ENCODE data around the gene GZMM. TPM values are rescaled to one million over a fixed set of nuclear protein-coding genes. Genes with fewer than 3 reads are reported as not detected.

GZMM gene
- total and polyA plus RNA-seq, 2 experiments from 2014 or later, result not detected

- Histone ChIP-seq H3K4me2 (ENCODE audit: unreplicated experiment) (peak overlapping the region; percentile 97), H3K9me3 (ENCODE audit: low read depth) (no peaks in the 10 kb centered on the region), H3K27me3 (replicated peaks; ENCODE audit: insufficient read depth) (no peaks in the 10 kb centered on the region), H3K4me1 (ENCODE audit: insufficient read depth) (peaks cover 7% of the 10 kb centered on the region), H3K27ac (peak overlapping the region; percentile 79), H2AFZ (peak overlapping the region; percentile 55), H3K4me3 (peak overlapping the region; percentile 79), H3K9ac (peak overlapping the region; percentile 90), H3K36me3 (ENCODE audit: low read depth) (no peaks in the 10 kb centered on the region; the same call in 1 of the 2 replicates), H3F3A (ENCODE audit: insufficient read depth) (no peaks in the 10 kb centered on the region), H3K79me2 (ENCODE audit: insufficient read depth) (peaks cover 46% of the 10 kb centered on the region), H3K9me2 (ENCODE audit: insufficient read depth) (no peaks in the 10 kb centered on the region), H4K20me1 (ENCODE audit: insufficient read depth) (no peaks in the 10 kb centered on the region)
- TF ChIP-seq EZH2phosphoT487 (IDR thresholded peaks at IDR 0.05; ENCODE audit: insufficient read depth, low read depth) (no peak), EZH2 (IDR thresholded peaks at IDR 0.05; ENCODE audit: insufficient read depth, poor library complexity, severe bottlenecking) (no peak)
- DNase-seq, result peak; percentile 83
- in situ Hi-C loops (cut with MboI), result no loop called here
- 1 to 3% methylated on average over 41 to 47 of the region's 47 CpGs for WGBS, 2 experiments (ENCODE audit: low coverage in 1 of 2, low lambda C conversion rate in 2 of 2, missing lambda C conversion rate in 2 of 2)
Observed at GRCh38 chr19:532561-533363, 11.1 kb upstream of the GZMM start.

- Histone ChIP-seq H3K4me3 (peak overlapping the region; percentile 79), H3K27ac (peak overlapping the region; percentile 79), H3K9me3 (ENCODE audit: low read depth) (no peaks in the 10 kb centered on the region), H3K4me1 (ENCODE audit: insufficient read depth) (peaks cover 7% of the 10 kb centered on the region), H3K79me2 (ENCODE audit: insufficient read depth) (peaks cover 53% of the 10 kb centered on the region), H3K4me2 (ENCODE audit: unreplicated experiment) (peak overlapping the region; percentile 97), H2AFZ (peak overlapping the region; percentile 55; the same call in 1 of the 2 replicates), H3K36me3 (ENCODE audit: low read depth) (no peaks in the 10 kb centered on the region; the same call in 1 of the 2 replicates), H3K9me2 (ENCODE audit: insufficient read depth) (no peaks in the 10 kb centered on the region), H3K9ac (peak overlapping the region; percentile 90), H3K27me3 (replicated peaks; ENCODE audit: insufficient read depth) (no peaks in the 10 kb centered on the region), H3F3A (ENCODE audit: insufficient read depth) (no peaks in the 10 kb centered on the region), H4K20me1 (ENCODE audit: insufficient read depth) (no peaks in the 10 kb centered on the region)
- TF ChIP-seq EZH2 (IDR thresholded peaks at IDR 0.05; ENCODE audit: insufficient read depth, poor library complexity, severe bottlenecking) (no peak), EZH2phosphoT487 (IDR thresholded peaks at IDR 0.05; ENCODE audit: insufficient read depth, low read depth) (no peak)
- DNase-seq, result peak; percentile 34
- in situ Hi-C loops (cut with MboI), result no loop called here
- 18 to 20% methylated on average over 24 to 25 of the region's 25 CpGs for WGBS, 2 experiments (ENCODE audit: low coverage in 1 of 2, low lambda C conversion rate in 2 of 2, missing lambda C conversion rate in 2 of 2)
Observed at GRCh38 chr19:533364-534058, 10.3 kb upstream of the GZMM start.

GRCh38 chr19:534088-534487 lies 9.8 kb upstream of the GZMM start:
- WGBS, 2 experiments (ENCODE audit: low coverage in 1 of 2, low lambda C conversion rate in 2 of 2, missing lambda C conversion rate in 2 of 2), result 71 to 90% methylated on average over 5 to 14 of the region's 14 CpGs
- Histone ChIP-seq H3K27me3 (replicated peaks; ENCODE audit: insufficient read depth) (no peaks in the 10 kb centered on the region), H3K4me1 (ENCODE audit: insufficient read depth) (peaks cover 7% of the 10 kb centered on the region), H3K9me3 (ENCODE audit: low read depth) (no peaks in the 10 kb centered on the region), H3K36me3 (ENCODE audit: low read depth) (no peaks in the 10 kb centered on the region; the same call in 1 of the 2 replicates), H3F3A (ENCODE audit: insufficient read depth) (no peaks in the 10 kb centered on the region), H4K20me1 (ENCODE audit: insufficient read depth) (no peaks in the 10 kb centered on the region), H3K4me3 (peak overlapping the region; percentile 79), H3K9ac (peak overlapping the region; percentile 90), H3K9me2 (ENCODE audit: insufficient read depth) (no peaks in the 10 kb centered on the region), H3K27ac (peak overlapping the region; percentile 79), H3K79me2 (ENCODE audit: insufficient read depth) (peaks cover 56% of the 10 kb centered on the region), H2AFZ (no peak overlapping the region), H3K4me2 (ENCODE audit: unreplicated experiment) (peak overlapping the region; percentile 97)
- no peak for DNase-seq
- TF ChIP-seq EZH2phosphoT487 (IDR thresholded peaks at IDR 0.05; ENCODE audit: insufficient read depth, low read depth) (no peak), EZH2 (IDR thresholded peaks at IDR 0.05; ENCODE audit: insufficient read depth, poor library complexity, severe bottlenecking) (no peak)
- in situ Hi-C loops (cut with MboI), result no loop called here

- Histone ChIP-seq H3K9me3 (ENCODE audit: low read depth) (no peaks in the 10 kb centered on the region), H3K79me2 (ENCODE audit: insufficient read depth) (peaks cover 56% of the 10 kb centered on the region)
Observed at GRCh38 chr19:535017-535835, 8.6 kb upstream of the GZMM start.

More at GRCh38 chr19:535017-535835, 8.6 kb upstream of the GZMM start:
- Histone ChIP-seq H3K4me3 (no peak overlapping the region), H3F3A (ENCODE audit: insufficient read depth) (no peaks in the 10 kb centered on the region), H3K4me1 (ENCODE audit: insufficient read depth) (peaks cover 7% of the 10 kb centered on the region), H3K36me3 (ENCODE audit: low read depth) (no peaks in the 10 kb centered on the region; the same call in 1 of the 2 replicates), H3K9me2 (ENCODE audit: insufficient read depth) (no peaks in the 10 kb centered on the region), H3K27me3 (replicated peaks; ENCODE audit: insufficient read depth) (no peaks in the 10 kb centered on the region), H3K9ac (no peak overlapping the region), H4K20me1 (ENCODE audit: insufficient read depth) (no peaks in the 10 kb centered on the region), H3K27ac (no peak overlapping the region), H2AFZ (no peak overlapping the region), H3K4me2 (ENCODE audit: unreplicated experiment) (no peak overlapping the region)
- WGBS, 2 experiments (ENCODE audit: low coverage in 1 of 2, low lambda C conversion rate in 2 of 2, missing lambda C conversion rate in 2 of 2), result 57 to 75% methylated on average over 15 of the region's 16 CpGs
- TF ChIP-seq EZH2phosphoT487 (IDR thresholded peaks at IDR 0.05; ENCODE audit: insufficient read depth, low read depth) (no peak), EZH2 (IDR thresholded peaks at IDR 0.05; ENCODE audit: insufficient read depth, poor library complexity, severe bottlenecking) (no peak)
- in situ Hi-C loops (cut with MboI), result no loop called here
- peak; percentile 27 for DNase-seq
